Ishikawa (cell line): ENCODE results near the gene WNT2.

Source experiments
- RAD21 ChIP-seq: IDR thresholded peaks from 2 replicates; pipeline ENCODE4 v1.6.1; 2012; ENCODE audit warnings: low read depth
- YY1 ChIP-seq: IDR thresholded peaks from 2 replicates; pipeline ENCODE4 v1.6.1; 2012; ENCODE audit warnings: low read depth
- TF ChIP-seq, protein P1 (sequence below): IDR thresholded peaks from 2 replicates; pipeline ENCODE4 v1.6.1; 2012

DNA sequence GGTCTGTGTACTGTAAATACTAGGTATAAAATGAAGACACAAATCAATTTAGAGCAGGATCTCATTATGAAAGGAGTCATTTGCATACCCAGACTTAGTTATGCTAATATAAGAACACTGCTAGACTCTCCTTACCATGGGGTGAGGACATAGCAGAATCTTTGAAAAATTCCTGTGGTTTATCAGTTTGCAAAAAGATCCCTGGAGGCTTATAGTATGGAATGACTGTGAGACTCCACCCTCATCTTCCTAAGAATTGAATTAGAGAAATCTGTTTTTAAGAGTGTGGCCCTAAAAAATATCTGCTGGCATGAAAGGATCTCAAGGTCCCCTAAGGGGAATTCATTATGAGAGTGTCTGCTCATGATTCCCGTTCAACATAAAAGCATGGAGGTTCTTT is 63.2 kb downstream of the WNT2 start:
- no peak for TF ChIP-seq RAD21
- no peak for TF ChIP-seq YY1
- TF ChIP-seq, protein P1, sequence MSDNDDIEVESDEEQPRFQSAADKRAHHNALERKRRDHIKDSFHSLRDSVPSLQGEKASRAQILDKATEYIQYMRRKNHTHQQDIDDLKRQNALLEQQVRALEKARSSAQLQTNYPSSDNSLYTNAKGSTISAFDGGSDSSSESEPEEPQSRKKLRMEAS, result no peak
